ENCODE results near the gene ALG14. TPM values are rescaled to one million over a fixed set of nuclear protein-coding genes. Genes with fewer than 3 reads are reported as not detected.

The ALG14 gene
- total and polyA plus RNA-seq, 2 donors (not counting 3 experiments of a cell fraction or from before 2014, with no cell fraction given), result 2.6 to 8.6 TPM

GRCh38 chr1:95085376-95085775, 12.6 kb upstream of the ALG14 start:
- Histone ChIP-seq H3K27ac (ENCODE audit: insufficient read depth, low read depth, low read length) (no peak overlapping the region), H3K36me3 (ENCODE audit: control insufficient read depth in 2 of 2, extremely low read depth in 1 of 2, insufficient read depth in 2 of 2, low read length in 2 of 2) (no peaks in the 10 kb centered on the region), H3K4me1 (ENCODE audit: control insufficient read depth, extremely low read depth, insufficient read depth, low read length) (peaks cover 16% of the 10 kb centered on the region), H3K27me3 (ENCODE audit: control insufficient read depth in 2 of 2, insufficient read depth in 2 of 2, low read length in 2 of 2) (peaks cover 6 to 9% of the 10 kb centered on the region in 2 experiments), H3K9me3 (replicated peaks; ENCODE audit: control insufficient read depth, insufficient read depth, low read length) (no peaks in the 10 kb centered on the region), H3K9ac (replicated peaks; ENCODE audit: extremely low read depth, insufficient read depth, low read length) (no peak overlapping the region), H2AFZ (ENCODE audit: low read depth, low read length) (no peak overlapping the region), H4K20me1 (replicated peaks; ENCODE audit: control insufficient read depth, extremely low read depth, insufficient read depth, low read length) (no peaks in the 10 kb centered on the region), H3K4me2 (ENCODE audit: insufficient read depth, low read length) (no peak overlapping the region), H3K4me3 (replicated peaks in 1 of 3; ENCODE audit: insufficient read depth in 1 of 3, low read depth in 1 of 3, low read length in 3 of 3) (no peak overlapping the region), H3K79me2 (ENCODE audit: control insufficient read depth, insufficient read depth, low read length) (no peaks in the 10 kb centered on the region), H3K9me1 (replicated peaks; ENCODE audit: control insufficient read depth, extremely low read depth, insufficient read depth, low read length) (no peaks in the 10 kb centered on the region)
- TF ChIP-seq JUN (IDR thresholded peaks at IDR 0.05; ENCODE audit: borderline replicate concordance, insufficient read depth, insufficient read length, low read depth), result no peak
- no peak for TF ChIP-seq CTCF (IDR thresholded peaks at IDR 0.05; ENCODE audit: extremely low read depth in 1 of 2, insufficient read depth in 1 of 2, low read depth in 1 of 2, low read length in 2 of 2)
- TF ChIP-seq POLR2A (IDR thresholded peaks at IDR 0.05; ENCODE audit: low read depth, low read length), result no peak
- no peak for TF ChIP-seq POLR2AphosphoS5 (IDR thresholded peaks at IDR 0.05; ENCODE audit: insufficient read depth, low read depth, low read length)
- TF ChIP-seq FOS (IDR thresholded peaks at IDR 0.05; ENCODE audit: borderline replicate concordance, insufficient read depth, low read length), result no peak
- TF ChIP-seq MAX (IDR thresholded peaks at IDR 0.05; ENCODE audit: insufficient read depth, insufficient read length), result no peak
- no peak for TF ChIP-seq EZH2 (IDR thresholded peaks at IDR 0.05; ENCODE audit: borderline replicate concordance, low read depth, low read length, severe bottlenecking)
- intact Hi-C loops (cut with micrococcal nuclease), result no loop called here
- ChIA-PET CTCF (interaction anchor here (0.6 to 3.3 kb wide), 12 partner anchors 10 to 764 kb away, joined by 3 to 51 read pairs (median 7); partner anchors contain the start of genes ALG14, RWDD3 and TLCD4), POLR2A (no interaction called here)
- DNase-seq (ENCODE audit: low read depth, low spot score), result no peak
- BruUV-seq (replicated peaks), result no TSS peak
- no peak for FAIRE-seq
- dilution Hi-C loops (cut with MboI; ENCODE audit: extremely low pct_ligation_motif_present, low sequenced_read_pairs), result no loop called here

Data from endothelial cell of umbilical vein (primary cell).